ENCODE results near the gene OR1F1.

OR1F1 gene

DNA sequence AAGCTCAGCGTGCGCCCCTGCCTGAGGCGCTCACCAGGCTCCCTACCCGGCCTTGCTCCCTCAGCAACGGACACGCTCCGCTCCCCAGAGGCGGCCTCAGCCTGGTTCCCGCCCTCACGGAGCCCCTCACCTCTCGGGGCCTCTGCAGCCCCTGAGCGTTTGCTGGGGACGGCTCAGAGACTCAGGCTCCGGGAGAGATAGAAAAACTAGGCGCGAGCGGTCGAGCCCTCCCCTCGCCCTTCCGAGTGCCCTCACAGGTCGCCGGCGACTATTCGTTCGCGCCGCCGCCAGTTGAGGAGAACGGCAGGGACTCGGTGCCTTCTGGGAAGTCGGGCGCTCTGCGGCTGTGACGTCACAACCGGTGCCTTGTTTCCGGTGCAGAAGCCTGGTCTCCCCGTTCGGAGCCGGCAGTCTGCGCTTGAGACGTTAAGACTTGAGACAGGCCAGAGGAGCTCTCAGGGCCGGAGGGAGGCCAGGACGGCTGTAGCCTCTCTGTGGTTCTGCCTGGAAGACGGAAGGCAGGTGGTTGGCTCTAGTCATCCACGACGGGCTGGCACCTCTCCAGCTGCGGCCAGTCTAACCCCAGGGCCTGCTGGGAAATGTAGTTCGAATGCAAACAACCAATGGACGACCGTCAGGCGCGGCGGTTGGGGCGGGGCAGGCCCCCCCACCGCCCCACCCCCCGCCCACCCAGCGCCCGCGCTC lies 47.0 kb downstream of the OR1F1 start, which contains the start of gene ZNF200:
Gene ZNF200 (minus strand): TSS at position 302 of the 705 bp plus-strand sequence. CDS start 1,403 bp downstream, outside the sequence.
- DNase-seq (ENCODE audit: low read depth) = peak; percentile 95
- H3K4me3 ChIP-seq (ENCODE audit: control insufficient read depth, low read depth, low read length) = peak within 1 kb of the TSS; percentile 96
- TF ChIP-seq, protein P1, sequence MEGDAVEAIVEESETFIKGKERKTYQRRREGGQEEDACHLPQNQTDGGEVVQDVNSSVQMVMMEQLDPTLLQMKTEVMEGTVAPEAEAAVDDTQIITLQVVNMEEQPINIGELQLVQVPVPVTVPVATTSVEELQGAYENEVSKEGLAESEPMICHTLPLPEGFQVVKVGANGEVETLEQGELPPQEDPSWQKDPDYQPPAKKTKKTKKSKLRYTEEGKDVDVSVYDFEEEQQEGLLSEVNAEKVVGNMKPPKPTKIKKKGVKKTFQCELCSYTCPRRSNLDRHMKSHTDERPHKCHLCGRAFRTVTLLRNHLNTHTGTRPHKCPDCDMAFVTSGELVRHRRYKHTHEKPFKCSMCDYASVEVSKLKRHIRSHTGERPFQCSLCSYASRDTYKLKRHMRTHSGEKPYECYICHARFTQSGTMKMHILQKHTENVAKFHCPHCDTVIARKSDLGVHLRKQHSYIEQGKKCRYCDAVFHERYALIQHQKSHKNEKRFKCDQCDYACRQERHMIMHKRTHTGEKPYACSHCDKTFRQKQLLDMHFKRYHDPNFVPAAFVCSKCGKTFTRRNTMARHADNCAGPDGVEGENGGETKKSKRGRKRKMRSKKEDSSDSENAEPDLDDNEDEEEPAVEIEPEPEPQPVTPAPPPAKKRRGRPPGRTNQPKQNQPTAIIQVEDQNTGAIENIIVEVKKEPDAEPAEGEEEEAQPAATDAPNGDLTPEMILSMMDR (conservative IDR thresholded peaks at IDR 0.05; ENCODE audit: control insufficient read depth, insufficient read depth, low read depth, low read length) = no peak

DNA sequence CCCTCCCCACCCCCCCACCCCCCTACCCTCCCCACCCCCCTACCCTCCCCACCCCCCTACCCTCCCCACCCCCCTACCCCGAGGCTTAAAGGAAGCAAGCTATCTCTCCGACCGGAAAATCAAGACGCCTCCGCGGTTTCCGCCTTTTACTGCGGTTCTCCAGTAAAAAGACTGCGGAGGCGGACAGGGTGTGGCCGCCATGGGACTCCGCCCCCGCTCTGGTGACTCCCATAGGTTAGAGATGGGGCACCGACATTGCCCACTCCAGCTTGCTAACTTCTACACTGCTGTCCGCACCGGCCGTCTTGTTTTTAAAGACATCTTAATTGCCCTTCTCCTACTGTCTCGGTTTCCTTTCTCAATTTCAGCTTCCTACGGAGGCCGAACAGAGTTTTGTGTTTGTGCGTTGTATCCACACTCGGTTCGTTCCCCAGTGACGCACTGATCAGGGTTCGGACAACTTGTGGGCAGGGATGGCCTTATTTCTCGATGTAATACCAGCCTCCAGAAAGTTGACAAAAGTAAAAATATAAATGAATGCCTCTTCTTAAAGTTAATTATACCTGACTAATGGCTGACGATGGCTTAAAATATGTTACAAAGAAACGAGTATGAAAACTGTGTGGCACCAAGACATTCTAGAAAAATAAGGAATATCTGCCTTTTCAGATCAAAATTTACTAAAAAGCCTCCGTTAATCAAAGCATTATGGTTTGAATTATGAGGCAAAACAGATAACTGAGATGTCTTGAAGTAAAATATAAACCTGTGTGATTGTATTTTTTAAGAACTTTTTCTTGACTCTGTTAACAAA lies 48.1 kb downstream of the OR1F1 start:
- DNase-seq (ENCODE audit: low read depth) = no peak

DNA sequence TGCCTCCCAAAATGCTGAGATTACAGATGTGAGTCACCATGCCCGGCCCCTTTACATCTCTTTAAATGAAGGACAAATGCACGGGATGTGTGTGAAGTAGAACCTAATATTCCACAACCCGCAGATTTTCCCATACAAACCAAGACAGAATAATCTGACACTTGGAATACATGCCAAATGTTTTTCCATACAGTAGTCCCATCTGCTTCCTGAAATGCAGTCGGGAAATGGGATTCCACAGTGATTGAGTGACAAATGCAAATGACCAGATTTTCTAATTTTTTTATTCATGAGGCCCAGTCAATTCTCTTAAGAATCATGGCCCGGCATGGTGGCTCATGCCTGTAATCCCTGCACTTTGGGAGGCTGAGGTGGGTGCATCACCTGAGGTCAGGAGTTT lies 53.8 kb downstream of the OR1F1 start:
- DNase-seq (ENCODE audit: low read depth) = no peak
- H3K4me3 ChIP-seq (ENCODE audit: control insufficient read depth, low read depth, low read length) = no peak overlapping the region
- TF ChIP-seq, protein P1 (conservative IDR thresholded peaks at IDR 0.05; ENCODE audit: control insufficient read depth, insufficient read depth, low read depth, low read length) = no peak

More for the DNA sequence above, 48.1 kb downstream of the OR1F1 start:
- TF ChIP-seq, protein P1 (conservative IDR thresholded peaks at IDR 0.05; ENCODE audit: control insufficient read depth, insufficient read depth, low read depth, low read length) = no peak
- no peak overlapping the region for H3K4me3 ChIP-seq (ENCODE audit: control insufficient read depth, low read depth, low read length)

DNA sequence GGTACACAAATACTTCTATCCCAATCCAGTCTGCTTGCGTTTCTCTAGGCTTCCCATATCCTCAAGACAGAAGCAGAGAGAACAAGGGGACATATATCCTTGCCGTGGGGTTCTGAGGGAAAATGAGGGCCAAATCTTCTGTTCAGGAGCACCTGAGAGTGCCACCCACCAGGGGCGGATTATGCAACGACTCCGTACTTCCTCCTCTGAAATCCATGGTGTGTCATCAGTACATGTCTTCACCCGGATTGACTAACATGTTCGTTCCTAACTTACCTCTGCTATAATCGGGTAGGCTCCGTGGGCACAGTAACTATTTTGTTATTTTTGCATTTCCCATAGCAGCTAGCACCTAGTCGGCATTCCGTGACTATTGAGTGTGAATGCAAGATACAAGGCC lies 54.7 kb downstream of the OR1F1 start:
- TF ChIP-seq, protein P1 (conservative IDR thresholded peaks at IDR 0.05; ENCODE audit: control insufficient read depth, insufficient read depth, low read depth, low read length) = no peak
- DNase-seq (ENCODE audit: low read depth) = no peak
- H3K4me3 ChIP-seq (ENCODE audit: control insufficient read depth, low read depth, low read length) = no peak overlapping the region

DNA sequence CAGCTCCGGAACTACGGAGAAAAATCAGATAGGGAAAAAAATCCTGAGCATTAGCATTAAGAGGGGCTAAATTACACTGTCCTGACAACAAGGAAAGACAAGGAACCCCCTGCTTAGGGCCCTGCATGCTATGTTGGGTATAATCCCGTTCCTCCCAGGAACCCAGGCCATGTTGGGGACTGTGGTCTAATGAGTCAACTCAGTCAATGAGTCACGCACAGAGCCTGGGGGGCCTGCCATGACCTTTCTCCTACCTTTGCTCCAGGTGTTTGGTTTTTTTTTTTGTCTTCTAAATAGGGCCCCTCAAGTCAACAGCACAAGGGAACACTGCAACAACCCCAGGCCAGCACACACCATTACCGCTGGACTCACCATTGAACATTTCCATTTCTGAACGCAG lies 55.9 kb downstream of the OR1F1 start:
- no peak for DNase-seq (ENCODE audit: low read depth)

DNA sequence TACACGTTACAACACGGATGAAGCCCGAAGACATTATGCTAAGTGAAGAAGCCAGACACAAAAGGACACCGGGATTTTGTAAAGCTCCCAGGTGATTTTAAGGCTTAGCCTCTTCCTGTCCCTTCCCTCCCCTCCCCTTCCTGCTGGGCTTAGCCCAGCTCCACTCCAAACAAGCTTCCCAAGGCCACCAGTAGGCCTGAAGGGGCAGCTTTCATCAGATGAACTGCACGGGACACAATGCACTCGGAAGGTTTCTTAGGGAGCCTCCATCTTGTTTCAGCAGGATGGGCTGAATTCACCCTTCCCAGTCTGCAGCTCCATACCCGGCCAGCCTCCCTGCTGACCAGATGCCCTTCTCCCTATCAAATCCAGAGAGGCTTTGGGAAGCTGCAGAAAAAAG lies 58.0 kb downstream of the OR1F1 start:
- DNase-seq (ENCODE audit: low read depth) = no peak
- no peak overlapping the region for H3K4me3 ChIP-seq (ENCODE audit: control insufficient read depth, low read depth, low read length)
- TF ChIP-seq, protein P1 (conservative IDR thresholded peaks at IDR 0.05; ENCODE audit: control insufficient read depth, insufficient read depth, low read depth, low read length) = no peak

More for the DNA sequence above, 55.9 kb downstream of the OR1F1 start:
- H3K4me3 ChIP-seq (ENCODE audit: control insufficient read depth, low read depth, low read length) = no peak overlapping the region
- TF ChIP-seq, protein P1 (conservative IDR thresholded peaks at IDR 0.05; ENCODE audit: control insufficient read depth, insufficient read depth, low read depth, low read length) = no peak

All from fibroblast of mammary gland (primary cell).